Right lung (tissue), 5 donors: Measurements from ENCODE around the gene ZFHX3. TPM values are rescaled to one million over a fixed set of nuclear protein-coding genes. Genes with fewer than 3 reads are reported as not detected.

Source experiments
- DNase-seq, 2 donors: peaks; one replicate each; pipeline ENCODE4 v3.0.0-alpha.2; 2013
- polyA plus RNA-seq, 5 donors: library from polyadenylated mRNA; unstranded; fragments of 120-200 nt; gene quantifications; one replicate each; pipeline versions ENCODE4 v1.2.1 to v1.2.3, GENCODE V29; 2013; ENCODE audit warnings: inconsistent platforms in 1 of 5, low replicate concordance in 1 of 5; ENCODE audit not compliant: insufficient read length in 5 of 5, insufficient read depth in 1 of 5

The ZFHX3 gene
- polyA plus RNA-seq, 5 donors = 20.7 to 34.7 (median 26.6) TPM

DNA sequence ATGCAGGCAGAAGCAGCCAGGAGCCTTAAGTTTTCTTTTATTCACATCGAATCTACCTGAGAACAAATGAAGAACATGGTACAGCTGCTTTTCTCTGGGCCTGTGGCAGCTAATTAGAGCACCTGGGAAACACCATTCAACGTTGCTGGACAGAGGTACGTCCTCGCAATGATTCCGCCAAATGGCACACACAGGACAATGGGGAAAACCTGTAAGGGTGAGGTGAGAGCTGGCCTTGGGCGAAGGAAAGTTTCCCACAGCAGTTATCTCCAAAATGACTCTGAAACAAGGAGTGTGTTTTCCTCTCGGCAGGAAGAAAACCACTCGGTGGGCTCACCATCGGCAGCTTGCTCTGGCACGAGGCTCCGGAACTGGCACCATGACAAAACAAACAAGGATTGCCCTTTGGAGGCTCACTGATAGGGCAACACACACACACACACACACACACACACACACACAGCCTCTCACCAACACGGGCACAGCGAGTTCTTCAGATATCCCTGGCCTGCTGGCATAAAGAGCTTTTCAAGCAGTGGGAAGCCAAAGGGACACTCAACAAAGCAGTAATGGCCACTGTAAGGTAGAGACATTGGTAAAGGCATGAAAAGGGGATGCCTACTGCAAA is 73.7 kb downstream of the ZFHX3 start:
- DNase-seq = peak in 1 of 2 donors; percentile 31

GRCh38 chr16:72972878-72973571 is 74.9 kb downstream of the ZFHX3 start:
- DNase-seq = no peak

GRCh38 chr16:72971370-72971769 is 76.6 kb downstream of the ZFHX3 start:
- no peak for DNase-seq

DNA sequence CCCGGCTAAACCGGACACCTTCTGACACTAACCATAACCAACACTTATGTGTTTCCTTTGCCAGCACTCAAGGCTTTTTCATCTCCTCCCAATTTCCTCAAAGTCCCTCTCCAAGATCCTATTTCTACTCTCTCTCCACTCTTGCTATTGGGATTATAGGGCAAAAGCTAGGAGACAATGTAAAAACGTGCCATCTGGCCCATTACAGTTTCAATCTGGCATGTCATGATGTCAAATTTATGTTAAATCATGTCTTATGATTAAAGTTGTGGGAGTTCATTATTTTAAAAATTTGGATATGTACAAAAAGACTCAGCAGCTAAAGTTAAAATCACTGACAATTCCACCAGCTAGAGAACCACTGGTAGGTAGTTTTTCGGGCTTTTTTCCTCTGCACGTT is 77.3 kb downstream of the ZFHX3 start:
- no peak for DNase-seq

DNA sequence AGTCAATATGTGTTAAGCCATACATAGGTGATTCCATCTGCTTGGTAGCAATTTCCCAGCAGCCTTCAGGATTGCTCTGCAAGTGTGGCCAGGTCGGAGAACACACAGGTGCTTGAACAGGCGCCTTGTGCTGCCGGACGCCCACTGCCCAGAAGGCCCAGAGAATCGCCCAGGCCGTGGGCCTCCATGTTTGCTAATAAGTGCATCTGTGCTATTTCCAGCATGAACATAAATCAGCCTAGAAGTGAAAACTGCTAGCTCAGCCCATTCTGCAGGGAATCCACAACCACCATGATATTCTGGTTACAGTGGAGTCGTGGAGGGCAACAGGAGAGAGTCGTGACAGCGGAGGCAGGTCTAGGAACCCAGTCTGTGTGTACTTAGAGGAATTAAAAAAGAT is 78.1 kb downstream of the ZFHX3 start:
- no peak for DNase-seq

DNA sequence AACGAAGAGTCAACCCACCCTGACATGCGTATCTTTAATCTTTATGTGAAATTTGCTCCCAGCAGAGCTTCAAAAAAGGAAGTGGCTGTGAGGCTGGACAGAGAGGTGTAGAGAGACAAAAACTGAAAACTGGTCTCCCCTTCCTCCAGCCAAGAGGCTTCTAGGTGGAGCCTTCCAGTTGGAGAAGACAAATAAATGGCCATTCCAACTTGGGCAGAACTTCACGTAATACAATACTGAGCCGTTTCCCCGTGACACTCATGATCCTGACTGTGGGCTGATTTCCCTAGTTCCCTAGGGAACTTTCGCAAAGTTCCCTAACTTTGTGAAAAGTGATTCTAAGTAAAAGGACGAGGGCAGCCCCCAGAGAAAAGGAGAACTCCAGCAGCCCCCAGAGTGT is 78.8 kb downstream of the ZFHX3 start:
- DNase-seq = no peak

DNA sequence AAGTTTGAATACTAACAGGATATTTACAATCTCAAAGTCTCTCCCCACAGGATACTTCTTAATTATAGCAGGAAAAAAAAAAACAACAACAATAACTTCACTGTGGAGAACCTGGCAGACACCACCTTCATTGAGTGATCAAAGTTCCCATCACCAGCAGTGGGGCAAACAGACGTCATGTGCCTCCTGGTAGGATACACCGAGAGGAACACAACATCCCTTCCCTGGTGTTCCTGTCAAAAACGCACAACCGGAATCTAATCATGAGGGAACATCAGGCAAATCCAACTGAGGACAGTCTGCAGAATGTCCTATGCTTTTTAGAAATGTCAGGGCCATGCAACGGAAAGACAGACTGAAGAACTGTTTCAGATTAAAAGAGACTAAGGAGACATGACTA is 80.0 kb downstream of the ZFHX3 start:
- DNase-seq = no peak

DNA sequence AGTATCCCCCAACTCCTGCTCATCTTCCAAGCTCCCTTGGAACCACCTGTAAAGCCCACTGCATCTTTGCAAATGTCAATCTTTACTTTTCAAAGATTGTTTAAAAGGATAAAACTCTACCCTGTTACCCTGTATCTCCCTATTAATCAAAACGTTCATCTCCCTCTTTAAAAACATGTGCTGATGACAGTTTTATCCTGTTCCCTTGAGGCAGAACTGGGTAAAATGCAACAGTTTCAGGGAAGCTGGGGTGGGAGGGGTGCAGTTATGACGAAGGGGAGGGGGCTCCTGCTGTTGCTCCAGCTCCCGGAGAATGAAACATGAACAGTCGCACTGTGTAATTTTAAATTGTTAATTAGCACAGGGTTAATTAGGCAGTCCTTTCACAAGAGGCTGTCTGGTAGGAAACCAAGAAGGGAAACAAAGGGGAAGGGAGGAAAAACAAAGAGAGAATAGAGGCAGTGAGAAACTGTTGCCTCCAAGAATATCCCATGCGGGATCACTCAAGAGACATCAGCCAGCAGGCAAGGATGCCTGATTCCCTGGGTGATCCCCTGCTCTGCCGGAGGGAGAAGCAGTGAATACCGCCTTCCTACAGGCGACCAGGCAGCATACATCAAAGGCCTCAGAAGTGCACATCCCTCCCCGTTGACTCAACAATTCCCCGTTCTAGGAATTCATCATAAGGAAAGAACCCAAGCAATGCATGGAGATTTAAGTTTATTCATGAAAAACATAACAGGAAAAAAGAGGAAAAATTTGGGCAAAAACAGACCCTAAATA is 84.2 kb downstream of the ZFHX3 start:
- DNase-seq = no peak

GRCh38 chr16:72962347-72962746 is 85.6 kb downstream of the ZFHX3 start:
- no peak for DNase-seq

- no peak for DNase-seq
These were observed 86.1 kb downstream of the ZFHX3 start for GRCh38 chr16:72961863-72962262.

GRCh38 chr16:72961115-72961832 is 86.7 kb downstream of the ZFHX3 start:
- no peak for DNase-seq

- no peak for DNase-seq
These were observed 87.8 kb downstream of the ZFHX3 start for GRCh38 chr16:72960101-72960500.

DNA sequence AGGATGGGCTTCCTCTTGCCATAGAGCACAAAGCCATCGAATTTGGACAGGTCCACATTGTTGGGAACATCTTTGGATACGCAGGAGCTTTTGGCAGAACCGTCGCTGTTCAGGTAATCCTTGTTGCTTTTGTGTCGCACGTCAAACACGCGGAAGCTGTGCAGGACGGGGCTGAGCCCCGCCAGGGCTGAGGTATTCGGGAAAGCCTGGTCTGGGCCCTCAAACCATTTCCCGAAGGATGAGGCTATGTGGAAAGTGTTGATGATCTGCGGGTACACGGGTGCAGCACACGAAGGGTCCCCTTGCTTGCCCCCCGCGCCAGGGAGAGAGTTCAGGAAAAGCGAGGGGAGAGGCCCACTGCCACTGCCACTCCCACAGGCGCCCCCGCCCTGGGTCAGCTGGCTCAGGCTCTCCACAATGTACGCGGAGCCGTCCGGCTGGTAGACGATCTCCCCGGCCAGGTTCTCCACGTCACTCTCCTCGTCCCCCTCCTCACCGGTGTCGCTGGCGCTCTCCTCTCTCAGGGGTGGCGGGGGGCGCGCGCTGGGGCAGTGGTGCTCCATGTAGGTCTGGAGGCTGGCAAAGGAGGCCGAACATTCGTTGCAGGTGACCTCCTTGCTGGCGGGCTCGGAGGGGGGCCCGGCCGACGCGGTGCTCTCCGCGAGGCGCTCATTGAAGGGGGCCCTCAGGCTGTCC is 88.5 kb downstream of the ZFHX3 start:
- DNase-seq = no peak

DNA sequence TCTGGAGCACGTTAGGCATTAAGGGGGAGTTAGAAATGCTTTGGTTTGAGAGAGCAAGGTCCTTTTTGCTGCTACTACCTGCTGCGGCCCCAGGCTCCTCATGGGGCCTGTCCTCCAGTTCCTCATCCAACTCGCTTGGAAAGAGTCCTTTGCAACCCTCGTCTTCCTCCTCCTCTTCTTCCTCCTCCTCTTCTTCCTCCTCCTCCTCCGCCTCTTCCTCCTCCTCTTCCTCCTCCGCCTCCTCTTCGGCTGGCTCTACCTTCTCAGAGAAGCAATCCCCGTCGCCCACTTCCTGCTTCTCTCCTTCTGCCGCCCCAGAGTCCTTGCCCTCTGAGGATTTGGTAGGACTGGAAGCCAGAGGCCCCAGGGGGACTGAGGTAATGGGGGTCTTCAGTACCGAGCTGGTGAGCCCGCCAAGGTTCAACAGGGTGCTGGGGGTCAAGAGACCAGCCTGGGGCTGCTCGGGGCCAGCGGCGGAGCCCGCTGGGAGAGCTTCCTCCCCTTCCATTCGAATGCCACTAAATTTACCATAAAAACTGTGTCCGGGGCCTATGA is 89.3 kb downstream of the ZFHX3 start:
- no peak for DNase-seq

DNA sequence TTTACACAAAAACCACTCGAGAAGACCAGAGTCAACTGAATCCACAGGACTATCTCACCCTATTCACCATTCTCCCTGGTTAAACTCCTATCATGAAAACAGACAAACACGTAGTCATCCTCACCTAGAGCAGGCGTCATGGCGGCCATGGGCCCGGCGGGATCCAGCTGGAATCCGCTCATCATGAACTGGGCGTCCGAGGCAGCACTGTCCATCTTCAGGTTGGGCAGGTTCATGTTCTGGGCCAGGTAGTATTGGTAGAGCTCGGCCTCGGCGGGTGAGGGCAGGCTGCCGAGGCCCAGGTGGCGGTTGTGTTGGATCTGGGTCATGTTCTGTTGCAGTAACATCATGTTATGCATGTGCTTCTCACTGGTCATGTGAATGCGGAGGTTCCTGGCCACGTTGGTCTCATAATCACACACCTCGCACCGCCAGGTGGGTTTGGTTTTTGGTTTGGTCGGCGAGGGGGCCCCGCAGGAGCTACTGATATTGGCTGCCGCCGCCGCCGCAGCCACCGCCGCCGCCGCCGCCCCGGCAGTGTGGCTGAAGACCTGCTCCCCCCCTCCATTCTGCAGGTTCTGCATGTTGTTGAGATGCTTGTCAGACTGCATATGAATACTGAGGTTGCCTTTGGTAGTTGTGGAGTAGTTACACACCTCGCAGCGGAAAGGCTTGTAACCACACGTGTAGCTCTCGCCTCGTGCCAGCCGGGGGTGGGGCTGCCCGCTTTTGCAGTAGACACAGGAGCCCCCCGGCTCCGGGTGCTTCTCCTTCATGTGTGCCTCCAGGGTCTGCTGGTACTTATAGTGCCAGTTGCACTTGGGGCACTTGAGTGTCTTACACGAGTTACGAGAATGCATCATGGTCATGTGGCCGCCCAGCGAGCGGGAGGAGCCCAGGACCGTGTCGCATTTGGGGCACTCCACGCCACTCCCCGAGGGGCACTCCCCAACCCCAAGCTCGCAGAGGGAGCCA is 90.3 kb downstream of the ZFHX3 start:
- no peak for DNase-seq

- no peak for DNase-seq
These were observed 91.5 kb downstream of the ZFHX3 start for GRCh38 chr16:72956124-72957064.

DNA sequence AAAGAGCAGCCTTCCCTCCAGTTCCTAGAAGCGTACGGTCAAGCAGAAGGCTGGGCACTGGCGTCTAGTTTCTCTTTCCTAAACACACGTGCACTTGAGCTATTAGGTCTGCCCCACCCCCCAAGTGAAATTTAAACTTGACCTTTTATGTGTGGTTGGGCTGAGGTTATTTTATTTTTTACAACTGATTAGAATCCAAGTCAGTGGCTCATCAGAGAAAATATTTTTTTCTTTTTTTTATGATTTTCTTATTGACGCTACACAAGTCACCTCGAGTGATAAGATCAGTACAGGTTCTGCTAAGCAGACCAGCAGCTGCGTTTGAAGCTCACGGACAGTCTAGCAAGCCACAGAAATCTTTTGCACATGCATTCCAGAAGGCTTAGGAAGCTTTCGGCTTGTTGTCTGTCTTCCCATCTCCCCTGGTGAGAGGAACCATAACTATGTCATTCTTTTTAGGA is 95.1 kb downstream of the ZFHX3 start:
- DNase-seq = no peak

DNA sequence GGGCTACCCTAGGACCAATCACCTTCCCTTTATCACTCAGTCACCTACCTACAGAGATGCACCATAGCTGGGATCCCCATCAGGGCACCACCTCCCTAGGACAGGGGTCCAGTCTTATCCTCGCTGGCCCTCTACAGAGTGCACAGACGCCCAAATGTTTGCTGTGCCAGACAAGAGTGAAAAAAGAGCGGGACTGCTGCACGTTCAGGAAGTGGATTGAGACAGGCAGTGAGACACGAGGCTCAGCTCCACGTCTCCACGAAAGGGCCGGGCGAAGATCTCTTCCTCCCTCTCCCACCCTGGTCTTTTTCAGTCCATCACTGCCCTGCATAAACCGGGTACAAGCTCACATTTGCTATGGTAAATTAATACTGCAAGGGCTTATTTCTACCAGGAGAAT is 95.5 kb downstream of the ZFHX3 start:
- no peak for DNase-seq

DNA sequence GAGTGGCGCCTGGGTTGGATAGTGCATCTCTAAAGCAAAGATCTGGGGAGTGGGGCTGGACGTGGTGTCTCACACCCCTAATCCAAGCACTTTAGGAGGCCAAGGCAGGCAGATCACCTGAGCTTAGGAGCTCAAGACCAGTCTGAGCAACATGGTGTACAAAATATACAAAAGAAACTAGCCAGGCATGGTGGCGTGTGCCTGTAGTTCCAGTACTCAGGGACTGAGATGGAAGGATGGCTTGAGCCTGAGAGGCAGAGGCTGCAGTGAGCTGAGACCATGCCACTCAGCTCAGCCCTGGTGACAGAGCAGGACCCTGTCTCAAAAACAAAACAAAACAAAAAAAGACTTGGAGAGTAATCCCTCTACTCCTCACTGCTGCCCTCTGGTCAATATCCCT is 96.0 kb downstream of the ZFHX3 start:
- no peak for DNase-seq
